OCI-LY1 (cell line): ENCODE results near the gene ATR.

ENCODE experiments used
- CTCF ChIP-seq: fragments of 200-600 bp; sonication (generic), shearing (Covaris generic); IDR thresholded peaks from 2 replicates; pipeline ENCODE4 v1.5.1; 2017; ENCODE audit warnings: mild to moderate bottlenecking, antibody characterized with exemption, low read length, moderate library complexity, mixed read lengths
- EZH2 ChIP-seq: fragments of 200-600 bp; sonication (generic), shearing (Covaris generic); IDR thresholded peaks from 2 replicates; pipeline ENCODE4 v1.8.0; 2017; ENCODE audit warnings: borderline replicate concordance, mixed run types, mild to moderate bottlenecking, antibody characterized with exemption, low read length, moderate library complexity, mixed read lengths

GRCh38 chr3:142618917-142619461, 40.5 kb upstream of the ATR start:
- TF ChIP-seq CTCF, result no peak
- TF ChIP-seq EZH2, result no peak
